Measurements from ENCODE around the gene LAMA2. TPM values are rescaled to one million over a fixed set of nuclear protein-coding genes. Genes with fewer than 3 reads are reported as not detected.

LAMA2 gene
- total and polyA plus RNA-seq, 2 of the 8 experiments (the other 6 are each of a cell fraction or from before 2014, with no cell fraction given), result 1.3 to 3.8 TPM

- DNase-seq (ENCODE audit: low read depth in 1 of 2, low spot score in 2 of 2), result no peak
- CTCF ChIA-PET (ENCODE audit: partially characterized antibody), result no interaction called here
- no peak overlapping the region for H3K4ac ChIP-seq (replicated peaks; ENCODE audit: insufficient read length, low read depth, low read length)
- TF ChIP-seq NANOG (IDR thresholded peaks at IDR 0.05; ENCODE audit: insufficient read depth, low read depth, low read length, poor library complexity, severe bottlenecking) (no peak), ASH2L (IDR thresholded peaks at IDR 0.05; ENCODE audit: low read length) (no peak), CTCF (IDR thresholded peaks at IDR 0.05; ENCODE audit: control extremely low read depth in 1 of 3, insufficient read depth in 1 of 3, low read depth in 1 of 3, low read length in 3 of 3) (no peak), BRCA1 (IDR thresholded peaks at IDR 0.05; ENCODE audit: low read depth, low read length) (no peak), HDAC6 (IDR thresholded peaks at IDR 0.05; ENCODE audit: low read depth, low read length) (no peak), PHF8 (conservative IDR thresholded peaks at IDR 0.05; ENCODE audit: low read depth, low read length) (no peak), YY1 (IDR thresholded peaks at IDR 0.05; ENCODE audit: low read depth, low read length) (no peak), KDM1A (IDR thresholded peaks at IDR 0.05; ENCODE audit: borderline replicate concordance, low read length) (no peak), SRF (IDR thresholded peaks at IDR 0.05; ENCODE audit: low read depth, low read length) (no peak), HDAC2 (IDR thresholded peaks at IDR 0.05; ENCODE audit: borderline replicate concordance in 1 of 2, low read depth in 2 of 2, low read length in 2 of 2) (no peak), RBBP5 (IDR thresholded peaks at IDR 0.05; ENCODE audit: borderline replicate concordance, low read depth, low read length) (no peak), SIRT6 (IDR thresholded peaks at IDR 0.05; ENCODE audit: low read length) (no peak)
Measured at GRCh38 chr6:128950864-128951263, 67.9 kb downstream of the LAMA2 start.

More at GRCh38 chr6:128950864-128951263, 67.9 kb downstream of the LAMA2 start:
- Histone ChIP-seq H3K4me1 (replicated peaks in 1 of 4; ENCODE audit: control insufficient read depth in 3 of 4, insufficient read depth in 4 of 4, low read length in 3 of 4) (peaks cover 0 to 10% (median 0%) of the 10 kb centered on the region in 4 experiments; a peak in 2 of 7 replicates), H3K4me3 (ENCODE audit: extremely low read depth in 1 of 4, insufficient read depth in 2 of 4, low read depth in 3 of 4, low read length in 4 of 4) (no peak overlapping the region), H4K20me1 (replicated peaks in 1 of 2; ENCODE audit: control insufficient read depth in 1 of 2, insufficient read depth in 2 of 2, low read length in 2 of 2) (no peaks in the 10 kb centered on the region), H2BK20ac (ENCODE audit: low read length) (no peak overlapping the region), H2BK120ac (replicated peaks; ENCODE audit: low read depth, low read length) (no peak overlapping the region), H2BK5ac (ENCODE audit: low read depth, low read length) (no peak overlapping the region), H4K5ac (ENCODE audit: insufficient read length, low read depth, low read length) (no peak overlapping the region), H2BK12ac (ENCODE audit: low read depth, low read length) (no peak overlapping the region), H4K91ac (replicated peaks; ENCODE audit: insufficient read length, low read length) (no peak overlapping the region), H4K8ac (ENCODE audit: extremely low read depth, insufficient read depth, low read length) (no peak overlapping the region), H3K79me2 (ENCODE audit: control insufficient read depth in 1 of 2, insufficient read depth in 2 of 2, low read length in 2 of 2) (no peaks in the 10 kb centered on the region), H3K23me2 (ENCODE audit: low read depth, low read length) (no peaks in the 10 kb centered on the region), H3K79me1 (ENCODE audit: low read depth, low read length) (no peaks in the 10 kb centered on the region), H3K4me2 (ENCODE audit: insufficient read depth in 1 of 2, low read depth in 2 of 2, low read length in 2 of 2) (no peak overlapping the region), H3K27ac (ENCODE audit: low read depth, low read length) (no peak overlapping the region), H3K18ac (ENCODE audit: extremely low read depth, low read length) (no peak overlapping the region), H2AFZ (ENCODE audit: low read length) (no peak overlapping the region), H2AK5ac (ENCODE audit: low read depth, low read length) (no peak overlapping the region), H3K56ac (replicated peaks; ENCODE audit: insufficient read length, low read depth, low read length) (no peak overlapping the region), H3K23ac (ENCODE audit: insufficient read length) (no peak overlapping the region), H3K27me3 (replicated peaks in 1 of 4; ENCODE audit: control insufficient read depth in 3 of 4, extremely low read depth in 1 of 4, insufficient read depth in 3 of 4, low read length in 3 of 4) (no peaks in the 10 kb centered on the region), H3K9ac (replicated peaks in 1 of 4; ENCODE audit: extremely low read depth in 1 of 4, low read depth in 3 of 4, low read length in 3 of 4) (no peak overlapping the region), H3K14ac (ENCODE audit: insufficient read length) (no peak overlapping the region), H2BK15ac (ENCODE audit: low read length) (no peak overlapping the region), H3K9me3 (ENCODE audit: insufficient read depth in 2 of 2, low read depth in 1 of 2, low read length in 1 of 2) (no peaks in the 10 kb centered on the region), H3K36me3 (ENCODE audit: control insufficient read depth in 2 of 4, insufficient read depth in 4 of 4, low read length in 3 of 4) (no peaks in the 10 kb centered on the region)
- 77% methylated on average over 1 of the region's 1 CpG; no CpG with 5 or more reads in 1 of the 2 experiments for WGBS, 2 experiments (ENCODE audit: extremely low coverage in 1 of 2, insufficient coverage in 1 of 2, insufficient read length in 1 of 2, insufficient replicate concordance in 2 of 2, low coverage in 1 of 2, low lambda C conversion rate in 2 of 2, missing lambda C conversion rate in 1 of 2)
- POLR2A ChIA-PET (ENCODE audit: partially characterized antibody), result no interaction called here
- no peak for FAIRE-seq
